Calu3 (cell line): ENCODE data around the gene EPRS1. TPM values are rescaled to one million over a fixed set of nuclear protein-coding genes. Genes with fewer than 3 reads are reported as not detected.

Experiments
- BruUV-seq: library from RNA; stranded (reverse); fragments of 400-500 nt; replicated peaks from 2 replicates; lab custom pipeline; 2021; lab: Mats Ljungman, UMichigan
- CTCF ChIA-PET: fragments of 300-600 bp; sonication (Branson Sonifier 250); formaldehyde crosslinking; loops from one replicate; lab custom pipeline; 2022; ENCODE audit warnings: antibody characterized with exemption; lab: Charles Lee
- DNase-seq: peaks from one replicate; pipeline ENCODE4 v3.0.0; 2022
- H3K27ac Mint-ChIP-seq: one replicate; pipeline ENCODE4 v1.8.0; 2022; ENCODE audit warnings: mixed read lengths; ENCODE audit not compliant: unreplicated experiment
- H3K27me3 Mint-ChIP-seq: one replicate; pipeline ENCODE4 v1.8.0; 2022; ENCODE audit warnings: mixed read lengths; ENCODE audit not compliant: unreplicated experiment
- H3K36me3 Mint-ChIP-seq: one replicate; pipeline ENCODE4 v1.8.0; 2022; ENCODE audit warnings: mild to moderate bottlenecking, moderate library complexity, mixed read lengths; ENCODE audit not compliant: insufficient read depth, unreplicated experiment
- H3K4me1 Mint-ChIP-seq: one replicate; pipeline ENCODE4 v1.8.0; 2022; ENCODE audit warnings: mild to moderate bottlenecking, low read depth, mixed read lengths; ENCODE audit not compliant: unreplicated experiment
- H3K4me3 Mint-ChIP-seq: one replicate; pipeline ENCODE4 v1.8.0; 2022; ENCODE audit warnings: mild to moderate bottlenecking, low read depth, moderate library complexity, mixed read lengths; ENCODE audit not compliant: unreplicated experiment
- H3K9me3 Mint-ChIP-seq: one replicate; pipeline ENCODE4 v1.8.0; 2022; ENCODE audit warnings: low read depth, mixed read lengths; ENCODE audit not compliant: unreplicated experiment
- intact Hi-C: fragments of 100-400 bp; cut with micrococcal nuclease; formaldehyde crosslinking; loops from one replicate; pipeline ENCODE4 v1.10.0; 2022; ENCODE audit not compliant: unreplicated experiment
- total RNA-seq: library from RNA; stranded (reverse); gene quantifications from 2 replicates; pipeline ENCODE4 v1.2.3, GENCODE V29; 2022
- TF ChIP-seq, protein P1 (sequence below): fragments of 200-600 bp; IDR thresholded peaks from one replicate; pipeline ENCODE4 v1.8.0; 2022; ENCODE audit warnings: antibody characterized with exemption; ENCODE audit not compliant: unreplicated experiment

EPRS1 gene
- total RNA-seq, 1 experiment from 2014 or later, result 155 TPM

DNA sequence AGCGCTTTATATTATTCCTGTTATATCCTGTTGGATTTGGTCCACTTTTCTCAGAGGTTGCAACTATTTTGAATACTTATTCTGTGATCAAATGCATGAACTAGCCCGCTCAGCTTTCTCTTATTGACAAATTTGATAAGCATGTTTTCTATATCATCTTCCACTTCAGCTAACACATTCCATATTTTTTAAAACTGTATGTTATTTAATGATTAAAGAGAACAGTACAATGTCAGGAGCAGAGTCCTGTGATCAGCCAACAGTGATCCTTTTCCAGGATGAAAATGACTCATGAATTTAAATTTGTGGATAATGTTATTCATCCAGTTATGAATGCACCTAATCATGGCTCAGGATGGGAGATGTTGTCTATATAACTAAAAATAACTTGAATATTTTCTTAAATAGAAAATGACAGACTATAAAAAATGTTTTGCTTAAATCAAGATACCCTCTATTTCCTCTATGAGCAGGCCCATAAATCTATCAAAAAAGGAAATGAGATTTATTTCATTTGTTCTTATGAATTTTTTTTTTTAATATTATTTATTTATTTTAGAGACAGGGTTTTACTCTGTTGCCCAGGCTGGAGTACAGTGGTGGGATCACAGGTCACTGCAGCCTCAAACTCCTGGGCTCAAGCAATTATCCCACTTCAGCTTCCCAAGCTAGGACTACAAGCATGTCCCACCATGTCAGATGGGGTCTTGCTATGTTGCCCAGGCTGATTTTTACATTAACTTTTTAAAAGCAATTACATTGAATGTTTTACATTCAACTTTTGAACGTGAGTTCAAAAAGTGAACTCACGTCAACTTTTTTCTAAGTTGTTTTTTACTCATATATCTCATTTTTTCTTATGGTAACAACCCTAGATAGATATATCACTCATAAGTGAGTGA is 30.8 kb upstream of the EPRS1 start:
- Mint-ChIP-seq H3K27me3 (no peaks in the 10 kb centered on the region), H3K4me1 (no peaks in the 10 kb centered on the region), H3K9me3 (no peaks in the 10 kb centered on the region), H3K27ac (no peak overlapping the region), H3K4me3 (no peak overlapping the region), H3K36me3 (peaks cover 6% of the 10 kb centered on the region)
- DNase-seq, result no peak
- CTCF ChIA-PET, result no interaction called here
- TF ChIP-seq, protein P1, sequence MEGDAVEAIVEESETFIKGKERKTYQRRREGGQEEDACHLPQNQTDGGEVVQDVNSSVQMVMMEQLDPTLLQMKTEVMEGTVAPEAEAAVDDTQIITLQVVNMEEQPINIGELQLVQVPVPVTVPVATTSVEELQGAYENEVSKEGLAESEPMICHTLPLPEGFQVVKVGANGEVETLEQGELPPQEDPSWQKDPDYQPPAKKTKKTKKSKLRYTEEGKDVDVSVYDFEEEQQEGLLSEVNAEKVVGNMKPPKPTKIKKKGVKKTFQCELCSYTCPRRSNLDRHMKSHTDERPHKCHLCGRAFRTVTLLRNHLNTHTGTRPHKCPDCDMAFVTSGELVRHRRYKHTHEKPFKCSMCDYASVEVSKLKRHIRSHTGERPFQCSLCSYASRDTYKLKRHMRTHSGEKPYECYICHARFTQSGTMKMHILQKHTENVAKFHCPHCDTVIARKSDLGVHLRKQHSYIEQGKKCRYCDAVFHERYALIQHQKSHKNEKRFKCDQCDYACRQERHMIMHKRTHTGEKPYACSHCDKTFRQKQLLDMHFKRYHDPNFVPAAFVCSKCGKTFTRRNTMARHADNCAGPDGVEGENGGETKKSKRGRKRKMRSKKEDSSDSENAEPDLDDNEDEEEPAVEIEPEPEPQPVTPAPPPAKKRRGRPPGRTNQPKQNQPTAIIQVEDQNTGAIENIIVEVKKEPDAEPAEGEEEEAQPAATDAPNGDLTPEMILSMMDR, result no peak
- BruUV-seq, result no TSS peak
- intact Hi-C loops, result no loop called here

DNA sequence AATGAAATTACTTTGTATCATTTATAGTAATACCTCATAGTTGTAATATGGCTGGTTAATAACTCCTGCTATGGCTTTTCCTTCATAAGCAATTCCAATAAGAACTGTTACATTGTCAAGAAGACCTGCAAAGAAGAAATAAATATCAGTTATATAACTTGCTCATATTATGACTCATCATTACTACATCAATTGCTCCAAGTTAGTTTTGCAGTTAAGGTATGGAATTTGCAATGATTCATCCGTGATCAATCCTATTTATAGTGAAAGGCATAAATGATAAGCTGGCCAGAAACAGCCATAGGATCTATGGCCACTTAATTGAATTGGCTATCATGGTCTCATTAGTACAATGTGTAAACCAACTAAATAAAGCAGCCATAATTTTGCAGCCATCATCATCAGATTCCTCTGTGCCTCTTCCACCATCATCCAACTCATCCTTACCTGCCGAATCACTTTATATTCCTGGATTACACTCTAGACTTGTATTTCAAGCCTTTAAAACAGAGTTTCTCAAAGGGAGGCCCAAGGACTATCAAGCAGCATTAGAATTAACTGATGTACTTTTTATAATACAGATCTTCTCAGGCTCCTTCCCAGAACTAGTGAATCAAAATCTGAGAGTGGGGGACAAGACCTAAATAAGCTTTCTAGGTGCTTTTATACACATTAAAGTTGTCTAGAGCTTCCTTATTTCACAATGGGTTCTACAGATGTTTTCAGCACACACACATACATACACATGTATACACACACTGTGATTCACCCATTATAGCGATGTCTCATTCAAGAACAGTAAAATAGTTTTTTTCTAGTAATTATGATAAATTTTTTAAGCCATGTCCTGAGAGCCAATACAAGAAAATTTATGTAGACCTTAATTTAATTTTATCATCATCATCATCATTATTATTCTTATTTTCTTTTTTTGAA is 21.2 kb upstream of the EPRS1 start:
- Mint-ChIP-seq H3K36me3 (peaks cover 11% of the 10 kb centered on the region), H3K4me1 (no peaks in the 10 kb centered on the region), H3K27ac (no peak overlapping the region), H3K27me3 (no peaks in the 10 kb centered on the region), H3K4me3 (no peak overlapping the region), H3K9me3 (no peaks in the 10 kb centered on the region)
- intact Hi-C loops, result no loop called here
- CTCF ChIA-PET, result no interaction called here
- BruUV-seq, result no TSS peak
- DNase-seq, result no peak
- TF ChIP-seq, protein P1, result no peak

DNA sequence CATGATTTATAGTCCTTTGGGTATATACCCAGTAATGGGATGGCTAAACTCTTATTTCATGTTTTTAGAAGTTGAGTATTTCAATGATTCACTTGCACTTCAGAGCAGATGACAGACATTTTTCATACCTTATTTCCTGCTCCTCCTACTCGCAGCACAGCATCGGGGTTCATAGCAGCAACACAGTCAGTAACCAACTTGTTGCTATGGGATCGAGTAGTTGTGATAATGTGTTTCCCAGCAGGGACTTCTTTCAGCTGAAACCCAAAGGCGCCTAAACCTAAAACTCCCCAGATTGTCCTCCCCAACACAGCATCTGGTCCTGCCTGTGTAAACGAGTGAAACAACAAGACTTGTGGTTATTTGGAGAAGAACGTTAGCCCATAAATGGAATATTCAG is 16.3 kb upstream of the EPRS1 start:
- TF ChIP-seq, protein P1, result no peak
- H3K4me3 Mint-ChIP-seq, result no peak overlapping the region
- peaks cover 9% of the 10 kb centered on the region for H3K36me3 Mint-ChIP-seq
- intact Hi-C loops, result no loop called here
- no peaks in the 10 kb centered on the region for H3K4me1 Mint-ChIP-seq
- no peaks in the 10 kb centered on the region for H3K9me3 Mint-ChIP-seq
- CTCF ChIA-PET, result no interaction called here
- BruUV-seq, result no TSS peak
- H3K27me3 Mint-ChIP-seq, result no peaks in the 10 kb centered on the region
- no peak overlapping the region for H3K27ac Mint-ChIP-seq
- no peak for DNase-seq

DNA sequence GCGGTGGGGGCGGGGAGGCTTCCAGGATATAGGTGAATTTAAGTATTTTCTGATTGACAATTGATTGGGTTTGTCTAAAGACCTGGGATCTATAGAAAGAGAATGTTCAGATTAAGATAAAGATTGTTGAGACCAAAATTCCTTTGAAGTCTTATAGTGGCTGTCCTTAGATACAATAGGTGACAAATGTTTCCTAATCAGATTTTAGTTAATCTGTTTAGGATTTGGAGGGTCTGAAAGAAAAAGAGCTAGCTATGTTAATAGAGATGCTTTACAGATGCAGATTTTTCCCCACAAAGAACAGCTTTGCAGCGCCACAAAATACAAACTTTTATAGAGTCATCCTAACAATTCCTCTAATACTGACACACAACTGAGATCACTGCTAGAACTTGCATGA is 14.6 kb upstream of the EPRS1 start:
- DNase-seq, result no peak
- intact Hi-C loops, result no loop called here
- Mint-ChIP-seq H3K4me3 (no peak overlapping the region), H3K36me3 (peaks cover 9% of the 10 kb centered on the region), H3K4me1 (no peaks in the 10 kb centered on the region), H3K27me3 (no peaks in the 10 kb centered on the region), H3K9me3 (no peaks in the 10 kb centered on the region), H3K27ac (no peak overlapping the region)
- no TSS peak for BruUV-seq
- TF ChIP-seq, protein P1, result no peak
- CTCF ChIA-PET, result no interaction called here
